HCT116 (cell line): ENCODE measurements around the gene MED7. TPM values are rescaled to one million over a fixed set of nuclear protein-coding genes. Genes with fewer than 3 reads are reported as not detected.

Source experiments
- ATAC-seq: fragments of 200-7000 bp; cut with Tn5 transposase; 2 replicates; pipeline ENCODE4 v1.9.1; 2020; ENCODE audit warnings: mild to moderate bottlenecking, moderate library complexity
- BruUV-seq: library from RNA; stranded (reverse); fragments of 400-500 nt; replicated peaks from 2 replicates; lab custom pipeline; 2021; lab: Mats Ljungman, UMichigan
- CTCF ChIA-PET: fragments of 300-600 bp; sonication (Branson Sonifier 250); formaldehyde crosslinking; loops from one replicate; lab custom pipeline; 2021; ENCODE audit warnings: antibody characterized with exemption; lab: Charles Lee
- POLR2A ChIA-PET: fragments of 300-600, 350-600 bp; sonication (Branson Sonifier 250); formaldehyde crosslinking; loops from one replicate; lab custom pipeline; 2021; ENCODE audit warnings: antibody characterized with exemption; lab: Charles Lee
- RAD21 ChIA-PET, 2 experiments: fragments of 300-600 bp; sonication (Branson Sonifier 250); formaldehyde crosslinking; loops; one replicate each; lab custom pipeline; 2023; ENCODE audit warnings: low total read pairs in 2 of 2; ENCODE audit not compliant: uncharacterized antibody in 2 of 2, unreplicated experiment in 2 of 2, low non-redundant PET in 1 of 2; lab: Charles Lee
- DNase-seq: peaks from one replicate; pipeline ENCODE4 v3.0.0-alpha.2; 2010; ENCODE audit warnings: low read depth, low spot score
- H2AFZ ChIP-seq: fragments of 200-600 bp; shearing (Covaris generic), sonication (generic); 2 replicates; pipeline ENCODE4 v1.6.1; 2017; ENCODE audit warnings: low read depth, mixed run types, mixed read lengths, antibody characterized with exemption, low read length; ENCODE audit not compliant: poor library complexity, severe bottlenecking
- H3K27ac ChIP-seq: 2 replicates; pipeline ENCODE4 v1.5.1; 2012; ENCODE audit warnings: low read depth, low read length
- H3K27me3 ChIP-seq: fragments of 200-600 bp; sonication (generic); 2 replicates; pipeline ENCODE4 v1.6.1; 2016; ENCODE audit warnings: mixed run types, low read length, mixed read lengths; ENCODE audit not compliant: insufficient read depth
- H3K36me3 ChIP-seq, 2 experiments: fragments of 200-500 bp in 1 of 2; fragments of 200-600 bp in 1 of 2; sonication (Bioruptor generic) in 1 of 2; sonication (generic) in 1 of 2; 2 replicates each; pipeline versions ENCODE4 v1.5.1 to v1.6.1; 2014 to 2016; ENCODE audit warnings: low read length in 2 of 2, inconsistent platforms in 1 of 2, mixed read lengths in 1 of 2, mixed run types in 1 of 2; ENCODE audit not compliant: insufficient read depth in 2 of 2, control insufficient read depth in 1 of 2
- H3K4me1 ChIP-seq, 2 experiments: fragments of 200-600 bp in 1 of 2; sonication (generic) in 1 of 2; 2 replicates each; pipeline versions ENCODE4 v1.5.1 to v1.6.1; 2012 to 2017; ENCODE audit warnings: low read length in 2 of 2, inconsistent platforms in 1 of 2, mild to moderate bottlenecking in 1 of 2, mixed read lengths in 1 of 2, mixed run types in 1 of 2, moderate library complexity in 1 of 2; ENCODE audit not compliant: insufficient read depth in 2 of 2, control insufficient read depth in 1 of 2
- H3K4me2 ChIP-seq: fragments of 200-600 bp; sonication (generic); 2 replicates; pipeline ENCODE4 v1.6.1; 2017; ENCODE audit warnings: mixed run types, low read length, mixed read lengths
- H3K4me3 ChIP-seq, 2 experiments: fragments of 200-600 bp in 1 of 2; sonication (generic) in 1 of 2; replicated peaks in 1 of 2; 2 replicates each; pipeline ENCODE4 v1.5.1; 2011 to 2016; ENCODE audit warnings: low read length in 2 of 2, control low read depth in 1 of 2, low read depth in 1 of 2, mild to moderate bottlenecking in 1 of 2, mixed read lengths in 1 of 2, mixed run types in 1 of 2
- H3K79me2 ChIP-seq: fragments of 200-600 bp; sonication (generic); 2 replicates; pipeline ENCODE4 v1.6.1; 2017; ENCODE audit warnings: mild to moderate bottlenecking, mixed run types, low read length, moderate library complexity, mixed read lengths; ENCODE audit not compliant: insufficient read depth
- H3K9ac ChIP-seq: fragments of 200-600 bp; sonication (generic); 2 replicates; pipeline ENCODE4 v1.6.1; 2016; ENCODE audit warnings: low read length, mixed read lengths
- H3K9me2 ChIP-seq: fragments of 200-600 bp; sonication (generic), shearing (Covaris generic); 2 replicates; pipeline ENCODE4 v1.6.1; 2017; ENCODE audit warnings: mixed run types, mild to moderate bottlenecking, moderate library complexity; ENCODE audit not compliant: insufficient read depth
- H3K9me3 ChIP-seq, 2 experiments: fragments of 200-500 bp in 1 of 2; fragments of 200-600 bp in 1 of 2; sonication (Bioruptor generic) in 1 of 2; sonication (generic) in 1 of 2; 2 replicates each; pipeline ENCODE4 v1.6.1; 2014 to 2017; ENCODE audit warnings: low read length in 2 of 2, mixed read lengths in 2 of 2, inconsistent platforms in 1 of 2, low read depth in 1 of 2, mild to moderate bottlenecking in 1 of 2, mixed run types in 1 of 2, moderate library complexity in 1 of 2; ENCODE audit not compliant: control insufficient read depth in 1 of 2, insufficient read depth in 1 of 2
- H4K20me1 ChIP-seq: fragments of 200-600 bp; sonication (generic), shearing (Covaris generic); 2 replicates; pipeline ENCODE4 v1.6.1; 2017; ENCODE audit warnings: mixed run types, mild to moderate bottlenecking, moderate library complexity; ENCODE audit not compliant: insufficient read depth
- CBX3 ChIP-seq: IDR thresholded peaks from 2 replicates; pipeline ENCODE4 v1.6.1; 2012; ENCODE audit warnings: low read depth
- ELF1 ChIP-seq: IDR thresholded peaks from 2 replicates; pipeline ENCODE4 v1.6.1; 2012; ENCODE audit warnings: low read depth, borderline replicate concordance
- EZH2 ChIP-seq: fragments of 200-600 bp; sonication (generic); IDR thresholded peaks from 2 replicates; pipeline ENCODE4 v1.6.1; 2017; ENCODE audit warnings: antibody characterized with exemption, mixed run types
- POLR2A ChIP-seq: IDR thresholded peaks from 2 replicates; pipeline ENCODE4 v1.7.0; 2011; ENCODE audit warnings: borderline replicate concordance; ENCODE audit not compliant: insufficient read depth, insufficient read length; ENCODE audit errors: extremely low read depth
- RAD21 ChIP-seq: IDR thresholded peaks from 2 replicates; pipeline ENCODE4 v1.6.1; 2012; ENCODE audit warnings: low read depth, mild to moderate bottlenecking
- TCF7L2 ChIP-seq: IDR thresholded peaks from 2 replicates; pipeline ENCODE4 v1.7.0; 2011; ENCODE audit warnings: borderline replicate concordance, inconsistent platforms; ENCODE audit not compliant: insufficient read depth, insufficient read length; ENCODE audit errors: extremely low read depth
- ZFX ChIP-seq: fragments of 450-650 bp; IDR thresholded peaks from 2 replicates; pipeline ENCODE4 v1.6.1; 2017
- intact Hi-C: fragments of 100-400 bp; cut with micrococcal nuclease; formaldehyde crosslinking; loops from 2 replicates; pipeline ENCODE4 v1.10.0; 2022
- total RNA-seq: library from RNA; stranded (reverse); gene quantifications from one replicate; pipeline ENCODE4 v1.2.1, GENCODE V29; 2021; ENCODE audit not compliant: unreplicated experiment
- TF ChIP-seq, protein P1 (sequence below): IDR thresholded peaks from 2 replicates; pipeline ENCODE4 v1.6.1; 2012
- TF ChIP-seq, protein P2 (sequence below), 3 experiments: fragments of 200-600 bp in 1 of 3; sonication (generic) in 1 of 3; IDR thresholded peaks in 2 of 3; conservative IDR thresholded peaks in 1 of 3; 2 replicates each; pipeline ENCODE4 v1.5.1; 2012 to 2017; ENCODE audit warnings: low read depth in 2 of 3, low read length in 2 of 3, antibody characterized with exemption in 1 of 3, borderline replicate concordance in 1 of 3, control low read depth in 1 of 3, mild to moderate bottlenecking in 1 of 3, mixed read lengths in 1 of 3, mixed run types in 1 of 3, moderate library complexity in 1 of 3; ENCODE audit not compliant: insufficient read depth in 1 of 3
- TF ChIP-seq, protein P3 (sequence below): IDR thresholded peaks from 2 replicates; pipeline ENCODE4 v1.6.1; 2011; ENCODE audit warnings: mild to moderate bottlenecking, low read length, moderate library complexity; ENCODE audit not compliant: insufficient replicate concordance; ENCODE audit errors: extremely low read depth
- TF ChIP-seq, protein P4 (sequence below): IDR thresholded peaks from 2 replicates; pipeline ENCODE4 v1.6.1; 2012

Gene MED7
- total RNA-seq, 1 experiment from 2014 or later: 9.1 TPM

DNA sequence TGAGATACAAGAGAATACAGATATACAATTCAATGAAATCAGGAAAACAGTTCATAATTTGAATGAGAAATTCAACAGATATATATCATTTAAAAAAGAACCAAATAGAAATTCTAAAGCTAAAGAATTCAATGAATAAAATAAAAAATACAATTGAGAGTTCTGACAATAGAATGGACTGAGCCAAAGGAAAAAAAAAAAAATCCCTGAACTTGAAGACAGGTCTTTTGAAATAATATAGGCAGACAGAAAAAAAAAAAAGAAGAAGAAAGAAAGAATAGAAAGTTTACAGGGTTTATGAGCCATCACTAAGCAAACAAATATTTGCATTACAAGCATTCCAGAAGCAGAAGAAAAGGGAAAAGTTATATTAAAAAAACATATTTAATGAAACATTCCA lies 21.0 kb downstream of the MED7 start:
- no TSS peak for BruUV-seq
- no peak overlapping the region for H3K4me3 ChIP-seq
- DNase-seq: no peak

More for the DNA sequence above, 21.0 kb downstream of the MED7 start:
- Histone ChIP-seq H3K27ac (no peak overlapping the region), H3K79me2 (no peaks in the 10 kb centered on the region), H3K9ac (no peak overlapping the region), H3K27me3 (no peaks in the 10 kb centered on the region), H3K36me3 (no peaks in the 10 kb centered on the region), H3K4me1 (no peaks in the 10 kb centered on the region), H2AFZ (no peak overlapping the region), H3K9me2 (no peaks in the 10 kb centered on the region), H3K9me3 (no peaks in the 10 kb centered on the region), H4K20me1 (no peaks in the 10 kb centered on the region), H3K4me2 (no peak overlapping the region)
- ATAC-seq: no peak
- POLR2A ChIA-PET: no interaction called here
- intact Hi-C loops: no loop called here
- no peak for TF ChIP-seq CBX3
- no peak for TF ChIP-seq POLR2A
- TF ChIP-seq, protein P1, sequence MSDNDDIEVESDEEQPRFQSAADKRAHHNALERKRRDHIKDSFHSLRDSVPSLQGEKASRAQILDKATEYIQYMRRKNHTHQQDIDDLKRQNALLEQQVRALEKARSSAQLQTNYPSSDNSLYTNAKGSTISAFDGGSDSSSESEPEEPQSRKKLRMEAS: no peak
- TF ChIP-seq, protein P2, sequence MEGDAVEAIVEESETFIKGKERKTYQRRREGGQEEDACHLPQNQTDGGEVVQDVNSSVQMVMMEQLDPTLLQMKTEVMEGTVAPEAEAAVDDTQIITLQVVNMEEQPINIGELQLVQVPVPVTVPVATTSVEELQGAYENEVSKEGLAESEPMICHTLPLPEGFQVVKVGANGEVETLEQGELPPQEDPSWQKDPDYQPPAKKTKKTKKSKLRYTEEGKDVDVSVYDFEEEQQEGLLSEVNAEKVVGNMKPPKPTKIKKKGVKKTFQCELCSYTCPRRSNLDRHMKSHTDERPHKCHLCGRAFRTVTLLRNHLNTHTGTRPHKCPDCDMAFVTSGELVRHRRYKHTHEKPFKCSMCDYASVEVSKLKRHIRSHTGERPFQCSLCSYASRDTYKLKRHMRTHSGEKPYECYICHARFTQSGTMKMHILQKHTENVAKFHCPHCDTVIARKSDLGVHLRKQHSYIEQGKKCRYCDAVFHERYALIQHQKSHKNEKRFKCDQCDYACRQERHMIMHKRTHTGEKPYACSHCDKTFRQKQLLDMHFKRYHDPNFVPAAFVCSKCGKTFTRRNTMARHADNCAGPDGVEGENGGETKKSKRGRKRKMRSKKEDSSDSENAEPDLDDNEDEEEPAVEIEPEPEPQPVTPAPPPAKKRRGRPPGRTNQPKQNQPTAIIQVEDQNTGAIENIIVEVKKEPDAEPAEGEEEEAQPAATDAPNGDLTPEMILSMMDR (IDR thresholded peaks at IDR 0.05 in 2 of 3, conservative IDR thresholded peaks at IDR 0.05 in 1 of 3; ENCODE audit: borderline replicate concordance in 1 of 3, insufficient read depth in 1 of 3, low read depth in 2 of 3, low read length in 2 of 3): no peak
- no peak for TF ChIP-seq EZH2
- TF ChIP-seq ZFX: no peak
- no peak for TF ChIP-seq TCF7L2
- TF ChIP-seq, protein P3, sequence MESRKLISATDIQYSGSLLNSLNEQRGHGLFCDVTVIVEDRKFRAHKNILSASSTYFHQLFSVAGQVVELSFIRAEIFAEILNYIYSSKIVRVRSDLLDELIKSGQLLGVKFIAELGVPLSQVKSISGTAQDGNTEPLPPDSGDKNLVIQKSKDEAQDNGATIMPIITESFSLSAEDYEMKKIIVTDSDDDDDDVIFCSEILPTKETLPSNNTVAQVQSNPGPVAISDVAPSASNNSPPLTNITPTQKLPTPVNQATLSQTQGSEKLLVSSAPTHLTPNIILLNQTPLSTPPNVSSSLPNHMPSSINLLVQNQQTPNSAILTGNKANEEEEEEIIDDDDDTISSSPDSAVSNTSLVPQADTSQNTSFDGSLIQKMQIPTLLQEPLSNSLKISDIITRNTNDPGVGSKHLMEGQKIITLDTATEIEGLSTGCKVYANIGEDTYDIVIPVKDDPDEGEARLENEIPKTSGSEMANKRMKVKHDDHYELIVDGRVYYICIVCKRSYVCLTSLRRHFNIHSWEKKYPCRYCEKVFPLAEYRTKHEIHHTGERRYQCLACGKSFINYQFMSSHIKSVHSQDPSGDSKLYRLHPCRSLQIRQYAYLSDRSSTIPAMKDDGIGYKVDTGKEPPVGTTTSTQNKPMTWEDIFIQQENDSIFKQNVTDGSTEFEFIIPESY: no peak
- no peak for TF ChIP-seq ELF1
- TF ChIP-seq RAD21: no peak
- TF ChIP-seq, protein P4, sequence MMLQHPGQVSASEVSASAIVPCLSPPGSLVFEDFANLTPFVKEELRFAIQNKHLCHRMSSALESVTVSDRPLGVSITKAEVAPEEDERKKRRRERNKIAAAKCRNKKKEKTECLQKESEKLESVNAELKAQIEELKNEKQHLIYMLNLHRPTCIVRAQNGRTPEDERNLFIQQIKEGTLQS: no peak
- CTCF ChIA-PET: no interaction called here
- RAD21 ChIA-PET: no interaction called here
